DMS79 (cell line): ENCODE measurements around the gene HRCT1.
"Not testable (repeated sequence)": the region's sequence is repeated elsewhere in the genome, so short reads cannot be mapped to it uniquely, and the experiment has no call there.

Experiments
- DNase-seq: peaks from one replicate; lab custom pipeline; 2025; lab: John Stamatoyannopoulos, UW

The HRCT1 gene

GRCh38 chr9:35905912-35906679 lies at the start of gene HRCT1:
HRCT1 (plus strand) TSS chr9:35906202; CDS start chr9:35906288, 86 bp downstream.
- peak; percentile 94 for DNase-seq

- DNase-seq: no peak
Observed at GRCh38 chr9:35856206-35856605, 49.8 kb upstream of the HRCT1 start.

- no peak for DNase-seq
Observed at GRCh38 chr9:35856882-35857281, 49.1 kb upstream of the HRCT1 start.

- no peak for DNase-seq
Observed at GRCh38 chr9:35858458-35858857, 47.5 kb upstream of the HRCT1 start.

GRCh38 chr9:35859310-35859989 lies 46.6 kb upstream of the HRCT1 start:
- DNase-seq: no peak

GRCh38 chr9:35859990-35860339 lies 46.0 kb upstream of the HRCT1 start:
- DNase-seq: no peak

GRCh38 chr9:35861161-35861897 lies 44.7 kb upstream of the HRCT1 start:
- no peak for DNase-seq

- no peak for DNase-seq
Observed at GRCh38 chr9:35862328-35862727, 43.7 kb upstream of the HRCT1 start.

GRCh38 chr9:35863583-35863982 lies 42.4 kb upstream of the HRCT1 start:
- no peak for DNase-seq

- no peak for DNase-seq
Observed at GRCh38 chr9:35864695-35865255, 41.2 kb upstream of the HRCT1 start.

GRCh38 chr9:35867538-35867937 lies 38.5 kb upstream of the HRCT1 start:
- DNase-seq: no peak

GRCh38 chr9:35868933-35869332 lies 37.1 kb upstream of the HRCT1 start:
- DNase-seq: no peak

GRCh38 chr9:35869621-35870216 lies 36.3 kb upstream of the HRCT1 start:
- no peak for DNase-seq

GRCh38 chr9:35870351-35870923 lies 35.6 kb upstream of the HRCT1 start, which contains the start of gene OR13J1:
OR13J1 (minus strand) TSS chr9:35870401; CDS start chr9:35870401, 0 bp downstream.
- DNase-seq: no peak

- DNase-seq: no peak
Observed at GRCh38 chr9:35871545-35871944, 34.5 kb upstream of the HRCT1 start.

- DNase-seq: no peak
Observed at GRCh38 chr9:35872505-35872904, 33.5 kb upstream of the HRCT1 start.

GRCh38 chr9:35882263-35882848 lies 23.6 kb upstream of the HRCT1 start:
- DNase-seq: peak; percentile 32

- no peak for DNase-seq
Observed at GRCh38 chr9:35882996-35883395, 23.0 kb upstream of the HRCT1 start.

GRCh38 chr9:35884908-35885307 lies 21.1 kb upstream of the HRCT1 start:
- not testable (repeated sequence) for DNase-seq

- no peak for DNase-seq
Observed at GRCh38 chr9:35891646-35892045, 14.4 kb upstream of the HRCT1 start.

- DNase-seq: no peak
Observed at GRCh38 chr9:35892051-35892450, 14.0 kb upstream of the HRCT1 start.
